Stimulated activated CD4-positive, alpha-beta T cell treated with anti-CD3 and anti-CD28 coated beads, Interleukin-1b, Interleukin-23, amount 100 ng/mL, for 48 hours (primary cell): Measurements from ENCODE around the gene FEV.

Source experiments
- DNase-seq: peaks from one replicate; pipeline ENCODE4 v3.0.0-alpha.2; 2020

Gene FEV

GRCh38 chr2:219016721-219017120, 31.7 kb upstream of the FEV start:
- no peak for DNase-seq

- DNase-seq = no peak
These were observed 25.9 kb upstream of the FEV start for GRCh38 chr2:219010873-219011272.

GRCh38 chr2:219010162-219010756, 25.3 kb upstream of the FEV start:
- peak; percentile 17 for DNase-seq

DNA sequence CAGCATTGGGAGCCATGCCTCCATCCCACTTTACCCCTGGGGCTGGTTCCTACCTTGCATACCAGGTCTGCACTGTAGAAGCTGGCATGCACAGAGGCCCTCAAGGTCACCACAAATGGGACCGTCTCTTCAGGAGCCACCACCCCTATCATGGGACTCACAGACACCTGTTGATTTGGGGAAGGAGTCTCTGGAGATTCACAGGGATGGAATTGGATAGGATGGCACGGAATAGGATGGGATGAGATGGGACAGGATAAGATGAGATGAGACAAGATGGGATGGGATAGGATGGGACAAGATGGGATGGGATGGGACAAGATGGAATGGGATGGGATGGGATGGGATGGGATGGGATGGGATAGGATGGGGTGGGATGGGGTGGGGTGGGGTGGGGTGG, 24.3 kb upstream of the FEV start:
- no peak for DNase-seq

DNA sequence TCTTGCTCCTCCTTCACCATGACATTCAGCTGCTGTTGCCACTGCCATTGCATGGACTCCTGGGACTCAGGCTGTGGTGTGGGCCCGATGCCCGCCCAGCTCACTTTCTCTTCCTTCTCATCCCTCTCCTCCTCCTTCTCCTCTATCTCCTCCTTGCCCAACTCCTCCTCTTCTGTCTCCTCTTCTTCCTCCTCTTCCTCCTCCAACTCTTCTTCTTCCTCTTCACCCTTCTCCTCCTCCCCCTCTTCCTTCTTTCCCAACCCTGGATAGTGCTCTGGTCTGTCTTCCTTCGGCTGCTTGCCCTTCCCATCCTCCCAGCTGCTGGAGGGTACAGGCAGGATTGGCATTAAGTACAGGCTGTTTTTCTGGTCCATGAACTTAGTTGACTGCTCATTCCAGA, 19.0 kb upstream of the FEV start:
- DNase-seq = no peak

DNA sequence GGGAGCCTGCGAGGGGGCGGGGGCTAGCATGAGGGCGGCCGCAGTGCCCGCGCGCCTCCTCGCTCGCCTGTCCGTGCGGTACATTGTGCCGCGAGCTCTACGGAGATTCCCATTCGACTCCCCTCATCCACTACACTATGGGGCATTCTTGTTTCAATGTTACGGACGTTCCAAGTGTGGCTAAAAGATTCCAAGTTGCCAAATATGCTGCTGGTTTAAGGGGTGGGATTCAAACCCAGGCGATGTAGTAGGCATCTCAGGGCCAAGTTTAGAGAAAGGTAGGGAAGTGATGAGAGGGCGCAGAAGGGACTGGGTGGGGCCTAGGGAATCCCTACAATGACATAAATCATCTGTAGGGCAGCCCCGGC, 18.3 kb upstream of the FEV start:
- DNase-seq = no peak

GRCh38 chr2:219002395-219003266, 17.6 kb upstream of the FEV start:
- DNase-seq = peak; percentile 61

- DNase-seq = peak; percentile 11
These were observed 16.8 kb upstream of the FEV start for GRCh38 chr2:219001577-219002394.

- no peak for DNase-seq
These were observed 16.2 kb upstream of the FEV start for GRCh38 chr2:219001100-219001576.

DNA sequence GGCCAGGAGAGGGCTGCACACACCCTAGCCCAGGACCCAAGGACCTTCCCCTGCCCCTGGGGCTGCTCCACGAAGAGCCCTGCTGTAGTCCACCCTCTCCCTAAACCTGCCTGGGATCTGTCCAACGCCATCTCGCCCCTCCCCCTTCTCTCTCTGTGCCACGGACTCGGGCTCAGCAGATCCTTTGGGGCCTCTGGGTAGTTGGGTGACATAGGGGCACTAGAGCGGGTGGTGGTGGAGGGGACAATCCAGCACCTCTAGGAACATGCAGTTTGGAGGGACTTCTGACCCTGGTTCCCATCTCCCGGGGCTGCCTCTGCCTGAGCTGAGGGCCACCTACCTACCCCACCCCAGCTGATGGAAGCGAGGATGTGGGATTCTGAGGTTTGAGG, 15.6 kb upstream of the FEV start:
- no peak for DNase-seq

DNA sequence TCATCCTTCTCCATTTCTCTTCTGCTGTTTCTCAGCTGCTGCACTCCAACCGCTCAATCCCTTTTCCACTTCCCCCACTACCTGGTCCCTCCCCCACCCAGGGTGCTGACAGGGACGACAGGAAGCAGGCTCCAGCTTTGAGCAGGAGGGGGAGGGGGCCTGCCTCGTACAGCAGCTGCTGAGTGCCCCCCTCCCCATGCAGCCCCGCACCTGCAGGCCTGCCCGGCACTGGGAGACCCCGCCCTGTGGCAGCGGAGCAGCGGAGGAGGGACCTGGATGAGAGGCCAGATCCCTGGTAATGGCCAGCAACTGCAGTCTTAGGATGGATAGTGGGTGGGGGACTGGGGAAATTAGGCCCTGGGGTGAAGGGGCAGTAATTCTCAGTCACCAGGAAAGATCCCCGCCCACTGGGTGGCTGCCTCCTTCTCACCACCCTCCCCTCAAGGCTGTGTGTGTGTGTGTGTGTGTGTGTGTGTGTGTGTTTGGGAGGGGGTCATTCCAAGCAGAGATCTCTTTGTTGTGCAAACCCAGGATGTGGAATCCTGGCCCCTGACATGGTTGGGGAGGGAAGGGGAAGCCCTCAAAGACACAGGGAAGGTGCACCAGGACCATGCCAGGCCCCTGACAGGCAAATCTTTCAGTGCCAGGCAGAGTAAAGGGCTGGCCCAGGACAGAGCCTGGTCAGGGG, 15.0 kb upstream of the FEV start:
- DNase-seq = no peak

DNA sequence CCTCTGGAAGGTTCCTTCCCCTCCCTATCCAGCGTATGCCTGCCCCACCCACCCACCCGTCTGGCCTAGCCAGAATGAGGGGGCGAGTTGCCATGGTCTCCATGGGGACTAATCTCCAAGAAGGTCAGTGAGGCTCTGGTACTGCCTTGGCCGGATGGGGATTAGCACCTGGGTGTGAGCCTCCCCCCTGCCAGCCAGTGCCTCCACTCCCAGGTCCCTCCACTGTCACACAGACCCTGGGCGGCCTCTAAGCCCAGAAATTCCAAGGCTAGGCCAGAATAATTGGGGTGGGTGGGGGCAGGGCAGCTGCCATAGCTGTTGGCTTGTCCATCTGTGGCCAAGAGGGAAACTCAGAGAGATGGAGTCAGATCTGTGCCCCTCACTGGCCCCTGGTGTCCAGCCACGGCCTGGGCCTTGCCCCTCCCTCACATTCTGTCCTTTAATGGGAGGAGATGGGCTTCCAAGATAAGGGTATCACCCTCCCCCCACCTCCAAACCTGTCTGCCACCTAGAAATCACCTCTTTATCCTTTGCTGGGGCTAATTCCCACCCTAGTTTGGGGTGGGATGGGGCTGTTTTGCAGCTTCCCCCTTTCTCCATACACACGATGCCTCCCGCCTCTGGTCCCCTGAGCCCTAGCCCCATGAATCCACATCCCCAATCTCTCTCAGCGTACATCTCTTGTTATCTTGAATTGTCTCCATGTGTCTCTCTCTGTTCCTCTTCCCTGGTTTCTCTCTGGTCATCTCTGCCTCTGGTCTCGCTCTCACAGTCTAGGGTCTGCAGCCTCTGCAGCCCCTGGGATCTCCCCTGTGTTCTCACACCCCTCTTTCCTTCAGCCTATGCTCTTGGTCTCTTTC, 14.3 kb upstream of the FEV start:
- no peak for DNase-seq

DNA sequence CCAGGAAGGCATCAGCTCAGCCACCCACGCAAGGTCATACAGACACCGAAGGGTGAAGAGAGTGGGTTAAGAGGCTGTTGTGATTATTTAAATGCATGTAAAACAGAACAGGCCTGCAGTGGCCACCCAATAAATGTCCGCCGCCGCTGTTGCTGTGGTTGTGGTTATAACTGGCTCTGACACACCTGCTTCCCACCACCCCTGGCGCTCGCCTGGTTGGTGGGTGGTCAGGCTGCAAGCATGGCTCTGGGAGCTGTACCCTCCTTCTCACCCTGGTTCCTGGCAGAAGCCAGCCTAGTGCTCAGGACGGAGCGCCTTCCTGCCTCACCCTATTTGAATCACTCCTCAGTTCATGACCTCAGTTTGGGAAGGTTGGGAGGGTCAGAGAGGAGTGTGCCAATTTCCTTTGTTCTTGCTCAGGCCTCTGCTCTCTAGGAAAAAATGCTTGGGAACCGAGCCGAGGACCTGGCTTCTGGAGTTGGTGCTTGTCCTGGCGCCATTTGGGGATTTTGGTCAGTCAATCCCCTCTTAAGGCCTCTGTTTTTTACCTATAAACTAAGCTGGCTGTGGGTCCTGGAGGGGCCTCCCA, 13.5 kb upstream of the FEV start:
- no peak for DNase-seq

- no peak for DNase-seq
These were observed 12.7 kb upstream of the FEV start for GRCh38 chr2:218997731-218998130.

GRCh38 chr2:218996937-218997336, 12.0 kb upstream of the FEV start:
- no peak for DNase-seq

DNA sequence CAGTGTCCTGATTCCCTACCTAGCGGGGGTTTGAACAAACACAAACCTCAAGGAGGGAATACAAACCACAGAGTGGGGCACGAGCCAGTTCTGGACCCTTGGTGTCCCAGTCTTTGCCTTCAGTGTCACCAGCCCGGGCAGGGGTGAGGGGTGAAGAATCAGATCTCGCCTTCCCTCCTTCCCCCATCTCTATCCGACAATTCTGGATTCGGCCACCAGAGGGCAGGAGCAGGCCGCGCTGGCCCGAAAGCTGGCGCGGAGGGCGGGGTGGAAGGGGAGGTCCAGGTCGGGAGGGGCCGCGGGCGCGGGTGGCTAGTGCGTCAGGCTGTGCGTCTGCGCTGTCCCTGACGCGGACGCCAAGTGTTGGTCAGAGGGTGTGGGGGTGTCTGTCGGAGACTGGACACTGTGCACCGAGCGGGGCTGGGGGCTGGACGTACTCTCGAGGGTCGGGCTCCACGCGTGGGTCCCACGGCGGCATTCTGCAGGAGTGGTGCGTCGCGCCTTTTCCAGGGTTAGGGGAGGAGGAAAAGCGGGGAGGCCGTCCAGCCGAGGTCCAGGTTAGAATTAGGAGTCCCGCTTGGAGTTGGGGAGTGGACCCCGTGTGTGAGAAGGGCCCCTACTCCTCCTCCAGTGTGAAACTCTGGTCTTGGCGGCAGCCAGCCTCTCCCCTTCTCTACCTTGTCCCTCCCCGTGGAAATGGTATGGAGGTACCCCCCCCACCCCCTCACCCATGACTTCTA, 11.2 kb upstream of the FEV start:
- DNase-seq = peak; percentile 80

- no peak for DNase-seq
These were observed 10.6 kb upstream of the FEV start for GRCh38 chr2:218995561-218995960.

DNA sequence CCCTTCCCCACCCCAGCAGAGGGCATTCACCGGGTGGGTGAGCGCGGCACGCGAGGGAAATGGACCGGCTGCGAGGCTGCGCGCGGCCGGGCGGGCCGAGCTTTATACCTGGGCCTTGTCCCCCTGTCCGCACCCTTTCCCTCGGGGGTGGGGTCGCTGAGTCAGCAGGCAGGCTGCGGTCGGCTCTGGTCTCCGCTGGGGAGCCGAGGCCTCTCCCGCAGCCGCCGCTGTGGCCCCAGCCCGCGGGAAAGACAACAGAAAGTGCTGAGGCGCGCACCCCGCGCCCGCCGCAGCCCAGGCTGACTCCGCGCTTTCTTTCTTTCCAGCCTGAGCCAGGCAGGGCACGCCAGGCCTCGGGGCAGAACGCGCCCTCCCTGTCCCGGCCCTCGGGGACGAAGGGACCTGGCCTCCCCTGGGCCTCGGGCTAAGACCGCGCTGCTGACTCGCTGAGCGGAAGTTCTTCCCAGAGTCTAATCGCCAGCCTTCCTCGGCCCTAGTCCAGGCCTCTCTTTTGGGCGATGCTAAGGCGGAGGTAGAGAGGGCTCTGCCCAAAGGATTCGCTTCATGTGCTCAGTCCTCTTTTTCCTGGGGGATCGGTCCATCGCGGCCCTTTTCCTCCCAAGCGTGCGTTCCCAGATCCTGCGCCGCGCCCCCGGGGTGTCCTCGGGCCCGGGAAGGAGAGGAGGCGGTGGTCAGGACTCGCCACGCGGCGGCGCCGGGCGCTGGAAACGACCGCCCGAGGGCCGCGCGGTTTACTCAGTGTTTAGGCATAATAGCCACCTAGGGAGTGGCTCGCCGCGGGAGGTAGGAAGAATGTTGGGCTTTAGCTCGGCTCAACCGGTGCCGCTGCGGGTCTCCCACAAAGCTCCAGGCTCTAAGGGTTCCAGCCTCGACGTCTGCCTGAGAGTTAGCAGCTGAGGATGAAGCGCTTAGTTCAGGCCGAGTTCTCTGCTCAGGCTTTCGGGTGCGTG, 8.6 kb upstream of the FEV start, which contains the start of gene CRYBA2:
TSS of gene CRYBA2 (minus strand) at position 78 of the 971 bp plus-strand sequence. CDS start 246 bp downstream, outside the sequence.
- no peak for DNase-seq

DNA sequence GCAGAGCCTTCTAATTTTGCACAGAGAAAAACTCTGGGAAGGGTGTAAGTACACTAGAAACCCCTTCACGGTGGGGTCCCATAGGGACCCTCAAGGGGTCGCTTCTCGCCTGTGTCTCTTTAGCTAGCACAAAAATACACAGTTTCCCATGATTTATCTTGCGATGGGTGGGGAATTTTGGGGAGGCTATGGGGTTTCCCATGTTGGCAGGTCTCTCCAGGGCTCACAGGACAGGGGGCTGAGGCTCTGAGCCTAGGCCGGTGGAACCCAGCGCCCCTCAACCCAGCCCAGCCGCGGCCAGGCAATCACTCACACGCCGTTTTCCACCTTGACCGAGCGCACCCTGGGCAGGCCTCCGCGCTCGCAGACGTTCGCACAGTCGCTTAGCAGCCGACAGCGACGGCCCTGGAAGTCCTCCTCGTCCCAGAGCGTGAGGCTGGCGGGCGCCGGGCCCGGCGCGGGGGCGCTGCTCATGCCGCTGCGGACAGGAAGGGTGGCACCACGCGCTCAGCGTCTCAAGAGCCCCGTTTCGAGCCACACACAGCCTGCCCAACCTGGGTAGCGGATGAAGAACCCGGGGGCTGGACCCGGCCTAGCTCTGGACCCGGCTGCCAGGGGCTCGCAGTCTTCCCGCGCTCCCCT, 7.8 kb upstream of the FEV start:
- no peak for DNase-seq
